Vagina (tissue), 2 donors: ENCODE measurements around the gene PFKL. TPM values are rescaled to one million over a fixed set of nuclear protein-coding genes. Genes with fewer than 3 reads are reported as not detected.

Experiments
- DNase-seq, 2 donors: peaks; one replicate each; pipeline ENCODE4 v3.0.0-alpha.2; 2017; ENCODE audit errors: extremely low spot score in 2 of 2
- H3K27ac ChIP-seq: fragments of 200-600 bp; sonication (generic); one replicate; pipeline ENCODE4 v1.5.1; 2019
- H3K27me3 ChIP-seq: fragments of 200-600 bp; sonication (generic); one replicate; pipeline ENCODE4 v1.5.1; 2019
- H3K36me3 ChIP-seq, 2 donors: fragments of 200-600 bp; sonication (generic); one replicate each; pipeline ENCODE4 v1.5.1; 2017 to 2019
- H3K4me1 ChIP-seq: fragments of 200-600 bp; sonication (generic); one replicate; pipeline ENCODE4 v1.5.1; 2019
- H3K4me3 ChIP-seq, 2 donors: fragments of 200-600 bp; sonication (generic); 1 replicate in 1 of 2; 2 replicates in 1 of 2; pipeline ENCODE4 v1.5.1; 2016 to 2019
- H3K9me3 ChIP-seq: fragments of 200-600 bp; sonication (generic); one replicate; pipeline ENCODE4 v1.5.1; 2019
- CTCF ChIP-seq, 3 experiments: fragments of 450-650 bp in 2 of 3; fragments of 200-600 bp in 1 of 3; sonication (generic) in 1 of 3; IDR thresholded peaks; one replicate each; pipeline ENCODE4 v1.5.1; 2017 to 2019; ENCODE audit warnings: antibody characterized with exemption in 3 of 3, mild to moderate bottlenecking in 2 of 3, moderate library complexity in 2 of 3
- POLR2A ChIP-seq, 2 donors: fragments of 450-650 bp; IDR thresholded peaks; one replicate each; pipeline ENCODE4 v1.6.1; 2017; ENCODE audit warnings: antibody characterized with exemption in 2 of 2, mild to moderate bottlenecking in 2 of 2, moderate library complexity in 2 of 2
- POLR2AphosphoS5 ChIP-seq, 2 donors: sonication (generic); formaldehyde crosslinking; IDR thresholded peaks; one replicate each; pipeline ENCODE4 v1.9.0; 2017; ENCODE audit warnings: antibody characterized with exemption in 2 of 2, mild to moderate bottlenecking in 2 of 2, low read depth in 1 of 2; ENCODE audit not compliant: insufficient read depth in 1 of 2
- intact Hi-C: fragments of 100-400 bp; cut with DNase I; formaldehyde crosslinking; loops from one replicate; pipeline ENCODE4 v1.15.1; 2023
- total RNA-seq: library from RNA; depleted of rRNA; stranded (reverse); fragments of >200 nt; gene quantifications from one replicate; pipeline ENCODE4 v1.2.3, GENCODE V29; 2016

The PFKL gene
- total RNA-seq, 1 donor from 2014 or later = 79.1 TPM

- no peaks in the 10 kb centered on the region for H3K4me1 ChIP-seq
- no peak overlapping the region for H3K27ac ChIP-seq
- intact Hi-C loops = loop anchor here (2.0 to 10.0 kb wide), 2 partner anchors 13 to 511 kb away; no protein-coding TSS in a partner anchor
- no peaks in the 10 kb centered on the region for H3K27me3 ChIP-seq
- no peak for DNase-seq
- peaks cover 0 to 68% of the 10 kb centered on the region in 2 donors for H3K36me3 ChIP-seq
- TF ChIP-seq CTCF (IDR thresholded peaks at IDR 0.05) (no peak), POLR2AphosphoS5 (IDR thresholded peaks at IDR 0.05; ENCODE audit: insufficient read depth in 1 of 2, low read depth in 1 of 2) (no peak), POLR2A (IDR thresholded peaks at IDR 0.05) (no peak)
- no peak overlapping the region for H3K4me3 ChIP-seq
- no peaks in the 10 kb centered on the region for H3K9me3 ChIP-seq
Observed at GRCh38 chr21:44315691-44316203, 15.9 kb downstream of the PFKL start.

- H3K4me1 ChIP-seq = no peaks in the 10 kb centered on the region
- no peaks in the 10 kb centered on the region for H3K27me3 ChIP-seq
- TF ChIP-seq CTCF (IDR thresholded peaks at IDR 0.05) (no peak), POLR2AphosphoS5 (IDR thresholded peaks at IDR 0.05; ENCODE audit: insufficient read depth in 1 of 2, low read depth in 1 of 2) (no peak), POLR2A (IDR thresholded peaks at IDR 0.05) (no peak)
- no peaks in the 10 kb centered on the region for H3K9me3 ChIP-seq
- no peak overlapping the region for H3K27ac ChIP-seq
- intact Hi-C loops = loop anchor here (10.0 kb wide), 1 partner anchor 512 kb away; no protein-coding TSS in a partner anchor
- no peak overlapping the region for H3K4me3 ChIP-seq
- peaks cover 0 to 68% of the 10 kb centered on the region in 2 donors for H3K36me3 ChIP-seq
- DNase-seq = no peak
Observed at GRCh38 chr21:44316277-44316900, 16.5 kb downstream of the PFKL start.

GRCh38 chr21:44317241-44317782 is 17.5 kb downstream of the PFKL start:
- no peaks in the 10 kb centered on the region for H3K9me3 ChIP-seq
- no peaks in the 10 kb centered on the region for H3K4me1 ChIP-seq
- no peak overlapping the region for H3K4me3 ChIP-seq
- H3K36me3 ChIP-seq = peaks cover 0 to 68% of the 10 kb centered on the region in 2 donors
- H3K27ac ChIP-seq = no peak overlapping the region
- no peak for TF ChIP-seq POLR2AphosphoS5 (IDR thresholded peaks at IDR 0.05; ENCODE audit: insufficient read depth in 1 of 2, low read depth in 1 of 2)
- TF ChIP-seq CTCF (IDR thresholded peaks at IDR 0.05) = no peak
- no peak for TF ChIP-seq POLR2A (IDR thresholded peaks at IDR 0.05)
- DNase-seq = no peak
- H3K27me3 ChIP-seq = no peaks in the 10 kb centered on the region
- intact Hi-C loops = loop anchor here (10.0 kb wide), 1 partner anchor 513 kb away; no protein-coding TSS in a partner anchor

- DNase-seq = no peak
- no peaks in the 10 kb centered on the region for H3K4me1 ChIP-seq
- H3K36me3 ChIP-seq = peaks cover 0 to 68% of the 10 kb centered on the region in 2 donors
- no peaks in the 10 kb centered on the region for H3K27me3 ChIP-seq
- TF ChIP-seq CTCF (IDR thresholded peaks at IDR 0.05) = no peak
- TF ChIP-seq POLR2AphosphoS5 (IDR thresholded peaks at IDR 0.05; ENCODE audit: insufficient read depth in 1 of 2, low read depth in 1 of 2) = no peak
- H3K27ac ChIP-seq = no peak overlapping the region
- no peaks in the 10 kb centered on the region for H3K9me3 ChIP-seq
- H3K4me3 ChIP-seq = no peak overlapping the region
- intact Hi-C loops = loop anchor here (10.0 kb wide), 1 partner anchor 513 kb away; no protein-coding TSS in a partner anchor
Observed at GRCh38 chr21:44317871-44318270, 18.0 kb downstream of the PFKL start.
